Uterus (tissue), 2 donors: ENCODE measurements around the gene RUBCNL.

Experiments used
- CTCF ChIP-seq, 4 experiments: fragments of 200-600 bp in 2 of 4; fragments of 450-650 bp in 2 of 4; sonication (generic) in 2 of 4; IDR thresholded peaks; one replicate each; pipeline ENCODE4 v1.5.1; 2016 to 2019; ENCODE audit warnings: antibody characterized with exemption in 4 of 4, mild to moderate bottlenecking in 2 of 4, moderate library complexity in 1 of 4
- POLR2A ChIP-seq, 2 donors: fragments of 450-650 bp; IDR thresholded peaks; one replicate each; pipeline ENCODE4 v1.6.1; 2016; ENCODE audit warnings: antibody characterized with exemption in 2 of 2, mild to moderate bottlenecking in 1 of 2, moderate library complexity in 1 of 2

- TF ChIP-seq CTCF (IDR thresholded peaks at IDR 0.05) = no peak
- no peak for TF ChIP-seq POLR2A (IDR thresholded peaks at IDR 0.05)
Measured at GRCh38 chr13:46313432-46314257, 73.4 kb downstream of the RUBCNL start.
